ENCODE results near the gene HMX3. TPM values are rescaled to one million over a fixed set of nuclear protein-coding genes. Genes with fewer than 3 reads are reported as not detected.

The HMX3 gene
- total and polyA plus RNA-seq, 2 of the 8 experiments (the other 6 are each of a cell fraction or from before 2014, with no cell fraction given): 0.05 TPM; not detected in 1

- TF ChIP-seq ATF3 (IDR thresholded peaks at IDR 0.05; ENCODE audit: insufficient read depth, low read depth, low read length) (no peak), POLR2A (IDR thresholded peaks at IDR 0.05; ENCODE audit: control extremely low read depth in 1 of 2, low read depth in 2 of 2, low read length in 2 of 2) (no peak; a peak in 1 of 3 replicates), GABPA (IDR thresholded peaks at IDR 0.05; ENCODE audit: borderline replicate concordance, insufficient read depth, low read length) (no peak), SUZ12 (IDR thresholded peaks at IDR 0.05; ENCODE audit: low read length) (no peak), EP300 (IDR thresholded peaks at IDR 0.05; ENCODE audit: borderline replicate concordance in 1 of 2, low read depth in 2 of 2, low read length in 2 of 2) (no peak)
Measured at GRCh38 chr10:123166618-123167017, 30.8 kb downstream of the HMX3 start (continued).
